ENCODE results near the gene KLHL11.

KLHL11 gene

GRCh38 chr17:41910701-41911391, 45.6 kb upstream of the KLHL11 start:
- H3K36me3 ChIP-seq (replicated peaks) = peaks cover 75% of the 10 kb centered on the region
- H3K27me3 ChIP-seq (replicated peaks) = no peaks in the 10 kb centered on the region
- in situ Hi-C loops (cut with HindIII; ENCODE audit: low pct_ligation_motif_present, low sequenced_read_pairs) = no loop called here
- no peak overlapping the region for H3K4me3 ChIP-seq (ENCODE audit: low read depth, low read length)
- H3K27ac ChIP-seq = peak overlapping the region; percentile 77
- no peak for TF ChIP-seq CTCF (IDR thresholded peaks at IDR 0.05; ENCODE audit: low read depth, low read length, missing control alignments)
- DNase-seq = peak; percentile 99

- peaks cover 92% of the 10 kb centered on the region for H3K36me3 ChIP-seq (replicated peaks)
Measured at GRCh38 chr17:41909088-41909487, 43.9 kb upstream of the KLHL11 start.

GRCh38 chr17:41907633-41908539, 42.7 kb upstream of the KLHL11 start:
- no peak for DNase-seq
- TF ChIP-seq CTCF (IDR thresholded peaks at IDR 0.05; ENCODE audit: low read depth, low read length, missing control alignments) = no peak
- Histone ChIP-seq H3K4me3 (ENCODE audit: low read depth, low read length) (no peak overlapping the region), H3K27ac (peak overlapping the region; percentile 26), H3K36me3 (replicated peaks) (peaks cover 91% of the 10 kb centered on the region), H3K27me3 (replicated peaks) (no peaks in the 10 kb centered on the region)
- in situ Hi-C loops (cut with HindIII; ENCODE audit: low pct_ligation_motif_present, low sequenced_read_pairs) = no loop called here

More at GRCh38 chr17:41909088-41909487, 43.9 kb upstream of the KLHL11 start:
- no peak overlapping the region for H3K27ac ChIP-seq
- no peak for DNase-seq
- in situ Hi-C loops (cut with HindIII; ENCODE audit: low pct_ligation_motif_present, low sequenced_read_pairs) = no loop called here
- no peak for TF ChIP-seq CTCF (IDR thresholded peaks at IDR 0.05; ENCODE audit: low read depth, low read length, missing control alignments)
- H3K27me3 ChIP-seq (replicated peaks) = no peaks in the 10 kb centered on the region
- no peak overlapping the region for H3K4me3 ChIP-seq (ENCODE audit: low read depth, low read length)

- no peak for TF ChIP-seq CTCF (IDR thresholded peaks at IDR 0.05; ENCODE audit: low read depth, low read length, missing control alignments)
- in situ Hi-C loops (cut with HindIII; ENCODE audit: low pct_ligation_motif_present, low sequenced_read_pairs) = no loop called here
- peak overlapping the region; percentile 26 for H3K27ac ChIP-seq
- H3K27me3 ChIP-seq (replicated peaks) = no peaks in the 10 kb centered on the region
- H3K4me3 ChIP-seq (ENCODE audit: low read depth, low read length) = no peak overlapping the region
- H3K36me3 ChIP-seq (replicated peaks) = peaks cover 91% of the 10 kb centered on the region
- peak; percentile 40 for DNase-seq
Measured at GRCh38 chr17:41907185-41907556, 41.9 kb upstream of the KLHL11 start.

GRCh38 chr17:41906465-41907184, 41.4 kb upstream of the KLHL11 start:
- Histone ChIP-seq H3K36me3 (replicated peaks) (peaks cover 92% of the 10 kb centered on the region), H3K4me3 (ENCODE audit: low read depth, low read length) (no peak overlapping the region), H3K27ac (no peak overlapping the region), H3K27me3 (replicated peaks) (no peaks in the 10 kb centered on the region)
- DNase-seq = no peak
- TF ChIP-seq CTCF (IDR thresholded peaks at IDR 0.05; ENCODE audit: low read depth, low read length, missing control alignments) = no peak
- in situ Hi-C loops (cut with HindIII; ENCODE audit: low pct_ligation_motif_present, low sequenced_read_pairs) = no loop called here
